HG03442 (cell line): Measurements from ENCODE around the gene TEDDM1.

ENCODE experiments used
- ATAC-seq: cut with Tn5 transposase; IDR thresholded peaks from one replicate; pipeline ENCODE4 v1.9.1; 2021; ENCODE audit warnings: mild to moderate bottlenecking, moderate library complexity; ENCODE audit not compliant: unreplicated experiment

Gene TEDDM1

DNA sequence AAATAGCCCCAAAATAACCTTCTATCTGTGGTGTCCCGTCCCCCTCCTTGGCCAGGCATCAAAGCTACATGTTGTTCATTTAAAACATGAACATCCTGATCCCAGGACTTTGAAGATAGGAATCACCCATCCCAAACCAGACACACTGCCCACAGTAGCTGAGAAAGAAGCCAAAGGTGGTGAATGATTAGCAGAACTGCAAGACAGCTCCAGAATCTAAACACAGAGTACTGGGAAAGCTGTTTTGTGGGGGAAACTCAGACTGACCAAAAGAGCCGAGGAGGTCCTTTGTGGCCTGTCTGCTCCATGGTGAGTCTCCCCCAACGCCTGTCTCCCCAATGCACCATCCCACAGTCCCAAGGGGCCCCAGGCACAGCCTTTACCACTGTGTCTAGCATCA lies 7.3 kb upstream of the TEDDM1 start:
- no peak for ATAC-seq

DNA sequence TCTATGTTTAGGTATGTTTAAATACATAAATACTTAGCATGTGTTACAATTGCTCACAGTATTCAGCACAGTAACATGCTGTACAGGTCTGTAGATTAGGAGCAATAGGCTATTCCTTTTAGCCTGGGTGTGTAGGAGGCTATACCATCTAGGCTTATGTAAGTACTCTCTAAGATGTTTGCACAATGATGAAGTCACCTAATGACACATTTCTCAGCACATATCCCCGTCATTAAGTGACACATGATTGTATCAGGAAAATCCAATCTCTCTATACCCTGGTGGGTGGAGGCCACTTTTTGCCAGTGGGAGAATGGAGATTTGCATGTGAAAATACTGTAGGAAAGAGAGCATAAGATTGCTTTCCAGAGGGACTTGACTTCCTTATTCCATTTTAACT lies 5.5 kb upstream of the TEDDM1 start:
- no peak for ATAC-seq

DNA sequence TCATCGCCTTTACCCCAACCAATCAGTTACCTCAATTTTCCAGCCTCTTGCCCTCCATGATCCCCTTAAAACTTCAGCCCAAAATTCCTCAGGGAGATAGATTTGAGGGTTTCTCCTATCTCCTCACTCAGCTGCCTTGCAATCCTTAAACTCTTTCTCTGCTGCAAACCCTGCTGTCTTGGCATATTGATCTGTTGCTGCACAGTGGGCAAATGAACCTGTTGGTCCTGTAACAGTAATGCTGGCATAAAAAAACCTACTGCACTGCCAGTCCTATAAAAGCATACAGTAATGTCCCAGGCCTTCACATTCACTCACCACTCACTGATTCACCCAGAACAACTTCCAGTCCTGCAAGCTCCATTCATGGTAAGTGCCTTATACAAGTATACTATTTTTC lies 5.1 kb upstream of the TEDDM1 start:
- ATAC-seq, result no peak

DNA sequence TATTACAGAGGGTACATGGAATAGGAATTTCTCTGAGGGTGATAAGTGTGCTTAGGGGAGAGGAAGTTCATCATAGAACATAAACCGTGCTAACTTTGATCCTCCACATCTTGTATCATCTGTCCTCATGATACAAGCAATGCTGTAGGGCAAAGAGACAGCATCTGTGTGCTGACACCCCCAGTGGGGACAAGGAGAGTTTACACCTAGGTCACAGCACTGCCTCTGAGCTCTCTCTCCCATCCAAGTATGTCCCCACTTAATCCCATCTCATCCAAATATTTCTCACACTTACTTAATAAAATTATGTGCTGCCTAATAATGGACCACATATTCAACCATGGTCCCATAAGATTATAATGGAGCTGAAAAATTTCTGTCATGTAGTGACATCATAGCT lies 4.3 kb upstream of the TEDDM1 start:
- ATAC-seq, result no peak

DNA sequence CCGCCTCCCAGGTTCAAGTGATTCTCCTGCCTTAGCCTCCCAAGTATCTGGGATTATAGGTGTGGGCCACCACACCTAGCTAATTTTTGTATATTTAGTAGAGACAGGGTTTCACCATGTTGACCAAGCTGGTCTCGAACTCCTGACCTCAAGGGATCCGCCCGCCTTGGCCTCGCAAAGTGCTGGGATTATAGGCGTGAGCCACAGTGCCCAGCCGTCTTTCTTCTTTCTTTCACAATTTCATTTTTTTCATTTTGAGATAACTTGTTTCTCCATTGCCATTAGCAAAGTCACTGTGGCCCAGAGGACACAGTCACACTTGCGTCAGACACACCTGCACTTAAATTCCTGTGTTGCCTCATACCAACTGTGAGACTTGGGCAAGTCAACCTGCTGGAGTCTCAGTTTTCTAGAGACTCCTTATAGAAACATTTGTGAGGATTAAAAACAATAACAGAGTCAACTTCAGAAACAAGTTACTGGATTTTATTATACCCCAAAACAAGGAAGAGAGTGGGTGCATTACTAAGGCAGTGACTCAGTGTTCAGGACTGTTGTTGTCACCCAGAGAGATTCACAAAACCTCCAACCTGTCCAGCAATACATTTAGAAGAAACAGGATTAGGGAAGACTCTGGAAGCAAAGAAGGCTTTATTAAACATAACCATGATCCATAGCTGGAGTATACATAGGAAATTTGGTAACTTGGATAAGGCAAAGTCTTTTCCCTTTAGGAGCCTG lies 2.6 kb downstream of the TEDDM1 start:
- no peak for ATAC-seq

DNA sequence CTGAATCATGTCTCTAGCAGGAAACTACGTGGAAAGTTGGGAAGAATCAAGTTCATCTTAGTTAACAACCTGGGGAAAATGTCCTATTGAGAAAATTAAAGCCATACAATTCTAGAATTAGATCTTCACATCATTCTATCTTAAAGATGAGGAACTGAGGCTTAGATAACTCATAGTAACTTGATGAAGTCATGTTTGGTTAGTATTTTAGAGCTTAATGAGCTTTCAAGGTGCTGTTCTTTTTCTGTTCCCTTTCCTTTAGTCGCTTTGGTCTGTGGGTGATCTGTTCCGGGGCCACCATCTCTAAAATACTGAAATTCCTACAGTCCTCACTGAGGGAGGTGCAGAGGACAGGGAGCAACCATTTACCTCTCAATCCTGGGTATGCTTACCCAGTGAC lies 4.6 kb downstream of the TEDDM1 start:
- ATAC-seq, result no peak

DNA sequence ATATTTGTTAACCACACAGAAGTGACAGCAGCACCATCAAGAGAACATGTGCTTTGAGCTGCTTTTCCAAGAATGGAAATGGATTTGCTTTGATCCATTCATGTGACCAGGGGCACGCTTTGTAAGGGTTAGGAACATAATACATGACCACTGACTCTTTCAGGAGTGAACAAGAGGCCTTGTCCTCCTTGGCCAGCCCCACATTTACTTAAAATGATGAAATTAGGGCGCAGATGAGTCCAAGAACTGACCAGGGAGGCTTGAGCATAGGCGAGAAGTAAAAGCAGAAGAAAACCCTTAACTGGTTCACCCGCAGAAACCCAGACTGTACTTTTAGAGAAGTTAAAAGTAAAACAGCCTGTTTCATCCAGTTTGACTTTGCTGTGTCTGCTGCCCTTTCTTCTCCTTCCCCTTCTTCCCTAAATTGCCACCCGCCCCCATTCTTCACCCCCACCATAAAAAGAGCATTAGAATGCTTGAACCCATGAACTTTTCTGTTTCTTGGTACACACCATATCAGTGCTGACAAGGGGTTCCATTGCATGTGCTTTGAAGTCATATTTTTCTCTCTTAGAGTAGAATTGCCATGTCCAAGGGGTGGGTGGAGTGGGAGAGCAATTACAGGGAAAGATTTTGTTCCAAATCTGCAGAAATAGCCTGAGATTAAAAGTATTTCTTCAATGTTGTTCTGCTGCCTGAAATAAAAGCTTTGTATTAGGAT lies 6.3 kb downstream of the TEDDM1 start:
- ATAC-seq, result no peak

DNA sequence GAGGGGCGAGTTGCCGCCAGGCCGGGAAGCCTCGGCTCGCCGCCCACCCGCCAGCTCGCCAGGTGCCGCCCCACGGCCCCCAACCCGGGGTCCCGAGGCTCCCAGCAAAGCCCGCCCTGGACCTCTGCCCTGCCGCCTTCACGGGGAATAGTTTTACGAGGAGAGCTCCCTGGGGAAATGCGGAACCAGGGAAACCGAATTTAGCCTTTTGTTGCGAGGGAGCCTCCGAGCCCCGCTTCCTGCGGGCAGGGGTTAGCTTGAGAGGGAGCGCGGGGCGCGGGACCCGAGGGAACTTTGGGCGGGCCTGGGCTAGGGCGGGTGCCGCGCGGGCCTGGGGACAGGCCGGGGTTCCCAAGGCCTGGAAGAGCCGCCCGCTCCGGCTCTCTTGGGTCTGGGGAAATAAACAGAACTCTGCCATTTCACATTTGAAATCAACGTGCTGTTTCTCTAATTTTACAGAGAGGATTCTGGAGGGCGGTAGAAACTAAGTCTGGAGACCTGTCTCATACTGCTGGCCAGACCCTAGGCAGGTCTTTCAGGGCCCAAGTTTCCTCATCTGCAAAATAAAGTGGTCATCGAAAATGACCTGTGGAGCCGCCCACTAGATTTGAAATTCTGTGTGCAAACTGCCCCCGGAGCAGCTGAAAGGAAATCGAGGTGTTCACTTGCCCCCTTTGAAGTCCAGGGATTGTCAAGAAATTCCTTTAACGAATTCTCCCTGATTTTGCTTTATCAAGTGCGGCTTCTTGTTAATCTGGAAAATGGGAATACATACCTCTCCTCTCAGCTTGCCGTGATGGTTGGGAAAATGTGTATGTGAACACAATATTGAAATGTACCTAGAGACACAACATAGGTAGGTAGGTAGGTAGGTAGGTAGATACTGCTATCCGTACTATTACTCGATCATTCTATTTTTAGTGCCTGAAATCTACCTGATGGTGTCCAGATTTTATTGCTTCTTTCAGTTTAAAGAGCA lies 8.1 kb downstream of the TEDDM1 start:
- ATAC-seq, result peak; percentile 13

DNA sequence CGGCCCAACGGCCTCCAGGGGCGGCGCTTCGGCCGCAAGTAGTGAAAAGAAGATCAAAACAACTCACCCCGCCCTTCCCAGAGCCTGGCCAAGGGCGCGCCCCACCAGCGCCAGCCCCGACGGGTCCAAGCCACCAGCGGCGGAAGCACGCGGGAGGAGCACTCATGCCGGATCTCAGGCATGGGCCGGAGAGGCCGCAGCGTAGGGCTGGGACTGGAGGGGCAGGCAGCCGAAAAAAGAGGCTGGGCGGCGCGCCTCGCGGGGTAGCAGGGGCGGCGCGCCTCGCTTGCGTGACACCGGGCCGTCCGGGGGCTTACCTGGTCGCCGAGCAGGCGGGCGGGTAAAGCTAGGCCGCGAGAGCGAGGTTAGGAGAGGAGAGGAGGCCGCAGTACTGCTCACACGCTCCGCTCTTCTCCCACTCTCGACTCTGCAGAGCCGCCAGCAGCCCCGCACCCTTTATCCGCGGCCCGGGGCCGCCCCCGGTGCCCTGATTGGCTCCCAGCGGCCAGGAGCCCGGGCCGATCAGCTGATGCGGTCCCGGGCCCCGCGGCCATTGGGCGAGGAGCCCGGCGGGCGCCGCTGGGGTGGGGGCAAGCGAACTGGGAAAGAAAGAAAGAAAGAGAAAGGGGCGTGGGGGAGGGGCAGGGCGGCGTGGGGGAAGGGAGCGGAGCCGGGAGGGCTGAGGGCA lies 9.0 kb downstream of the TEDDM1 start, which contains the start of gene GLUL:
TSS of gene GLUL (minus strand) at position 429 of the 688 bp plus-strand sequence. CDS start 3,053 bp downstream, outside the sequence.
- peak; percentile 70 for ATAC-seq

DNA sequence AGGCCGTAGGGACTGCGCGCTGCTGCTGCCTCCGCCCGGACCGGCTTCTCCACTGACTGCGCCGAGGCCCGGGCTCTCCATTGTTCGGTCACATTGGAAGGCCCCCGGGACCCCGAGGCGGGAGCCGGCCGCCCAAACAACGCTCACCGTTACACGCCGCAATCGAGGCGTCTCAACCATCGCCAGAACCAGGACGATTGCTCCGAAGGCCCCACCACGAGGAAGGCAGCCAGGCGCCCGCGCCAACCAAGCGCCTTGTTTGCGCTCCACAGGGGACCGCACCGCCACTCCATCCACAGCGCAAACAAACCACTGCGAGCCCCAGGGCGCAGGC lies 9.5 kb downstream of the TEDDM1 start:
- ATAC-seq, result no peak

DNA sequence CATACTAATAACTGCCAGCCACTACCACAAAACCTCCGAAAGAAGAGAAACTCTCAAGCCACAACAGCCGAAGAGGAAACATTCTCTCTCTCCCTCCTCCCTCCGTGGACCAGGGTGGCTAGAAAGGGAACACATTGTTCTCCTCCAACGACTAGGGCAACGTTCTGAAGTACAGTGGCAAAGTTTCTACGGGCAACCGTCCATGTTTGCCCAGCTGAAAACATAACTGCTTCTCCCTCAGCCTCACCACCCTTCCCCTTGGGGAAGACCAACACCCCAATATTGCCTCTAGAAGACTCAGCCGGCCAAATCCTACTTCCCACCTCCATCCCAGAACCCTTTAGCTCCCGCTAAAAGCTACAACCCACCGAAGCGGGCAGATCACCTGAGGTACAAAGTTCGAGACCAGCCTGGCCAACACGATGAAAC lies 10.8 kb downstream of the TEDDM1 start:
- no peak for ATAC-seq

DNA sequence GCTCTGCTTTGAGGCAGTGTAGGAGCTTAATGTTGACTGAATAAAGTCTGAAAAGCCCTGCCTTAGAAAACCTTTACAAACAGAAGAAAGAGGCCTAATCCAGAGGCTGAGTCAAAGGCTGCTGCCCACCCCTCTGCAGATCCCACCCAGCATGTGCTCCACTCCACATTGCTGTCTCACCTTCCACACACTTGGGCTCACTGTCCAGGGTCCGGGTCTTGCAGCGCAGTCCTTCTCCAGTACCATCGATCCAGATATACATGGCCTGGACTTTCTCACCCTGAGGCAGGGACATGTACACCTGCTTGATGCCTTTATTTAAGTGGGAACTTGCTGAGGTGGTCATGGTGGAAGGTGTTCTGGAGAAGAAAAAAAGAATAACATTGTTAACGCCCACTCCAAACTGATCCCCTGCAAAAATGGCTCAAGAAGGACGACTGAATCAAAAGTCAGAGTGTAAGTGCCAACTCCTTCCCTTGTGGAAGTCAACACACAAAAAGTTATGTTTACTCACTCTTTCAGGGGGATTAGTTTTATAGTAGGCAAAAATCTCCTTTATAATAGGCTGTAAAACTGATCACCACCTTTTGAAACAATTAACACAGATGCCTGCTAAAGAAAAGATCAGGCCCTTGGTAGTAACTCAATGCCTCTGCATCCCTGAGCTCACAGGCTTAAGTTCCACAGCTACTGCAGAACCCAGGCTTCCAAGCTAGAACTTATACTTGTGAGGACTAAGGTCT lies 11.9 kb downstream of the TEDDM1 start:
- ATAC-seq, result no peak

DNA sequence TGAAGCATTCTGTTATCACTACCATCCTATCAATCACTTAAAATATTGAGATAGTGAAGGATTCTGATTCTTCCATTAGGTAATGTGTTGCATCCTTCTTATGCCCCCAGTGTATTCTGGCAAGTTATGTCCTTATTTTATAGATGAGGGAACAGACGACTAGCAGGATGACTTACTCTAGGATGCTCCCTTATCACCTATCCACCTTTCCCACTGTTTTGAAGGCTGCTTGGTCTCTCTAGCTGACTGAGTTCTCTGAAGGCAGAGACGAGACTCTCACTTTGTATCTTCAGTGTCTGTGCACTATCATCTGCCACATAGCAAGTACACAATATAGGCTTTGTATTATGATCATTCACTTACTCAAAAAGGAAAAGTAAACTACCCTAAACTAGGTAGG lies 12.9 kb downstream of the TEDDM1 start:
- no peak for ATAC-seq

DNA sequence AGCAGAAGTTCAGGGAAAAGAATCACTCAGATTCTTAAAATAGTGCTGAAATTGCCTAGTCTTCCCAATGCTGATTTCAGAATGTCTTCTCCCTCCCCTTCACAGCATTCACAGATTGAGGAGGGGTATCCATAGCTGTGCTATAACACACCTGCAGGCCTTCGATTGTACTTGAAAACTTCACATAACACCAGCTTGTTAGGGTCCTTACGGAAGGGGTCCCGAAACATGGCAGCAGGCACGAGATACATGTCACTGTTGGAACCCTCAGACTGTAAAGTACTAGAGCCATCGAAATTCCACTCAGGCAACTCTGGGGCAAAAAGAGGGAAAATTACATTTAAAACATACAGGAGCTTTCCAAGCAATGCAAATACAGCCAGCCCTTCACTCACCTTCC lies 13.5 kb downstream of the TEDDM1 start:
- no peak for ATAC-seq

DNA sequence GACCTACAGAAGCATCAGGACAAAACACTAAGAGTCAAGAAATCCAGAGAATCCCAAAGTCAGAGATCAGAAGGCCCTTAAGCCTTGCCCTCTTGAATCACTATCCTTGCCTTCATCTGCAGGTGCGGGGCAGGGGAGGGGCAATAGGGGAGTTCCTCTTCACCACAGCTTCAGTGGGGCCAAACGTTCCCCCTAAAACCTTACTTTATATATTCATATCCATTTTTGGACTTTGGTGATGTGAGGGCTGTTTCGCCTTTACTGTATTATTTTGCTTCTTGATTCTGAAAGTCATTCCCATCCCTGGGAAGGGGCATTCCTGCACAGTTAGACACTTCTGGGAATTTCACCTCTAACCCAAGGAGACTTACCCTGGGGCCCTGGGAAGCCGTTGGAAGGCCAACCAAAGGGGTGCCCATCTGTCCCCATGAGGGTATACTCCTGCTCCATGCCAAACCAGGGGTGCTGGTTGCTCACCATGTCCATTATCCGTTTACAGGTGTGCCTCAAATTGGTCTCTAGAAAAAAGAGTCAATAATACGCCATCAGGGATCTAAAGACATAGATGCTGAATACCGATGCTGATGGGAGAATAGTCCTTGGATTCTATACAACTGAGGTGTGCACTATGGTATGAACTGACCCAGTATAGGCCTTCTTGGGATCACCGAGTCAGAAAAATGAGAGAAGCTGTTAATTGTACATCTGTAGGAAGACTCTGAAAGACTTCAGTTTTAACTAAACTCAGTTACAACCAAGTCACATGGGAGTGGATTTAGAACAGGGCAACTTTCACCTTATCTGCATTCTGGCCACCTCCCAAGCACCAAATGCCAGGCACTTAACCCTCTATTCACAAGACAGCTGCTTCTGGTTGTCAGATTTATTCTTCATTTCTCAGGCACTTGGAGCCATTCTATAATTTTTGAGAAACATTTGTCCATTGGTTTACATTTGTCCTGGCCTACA lies 14.3 kb downstream of the TEDDM1 start:
- ATAC-seq, result no peak

DNA sequence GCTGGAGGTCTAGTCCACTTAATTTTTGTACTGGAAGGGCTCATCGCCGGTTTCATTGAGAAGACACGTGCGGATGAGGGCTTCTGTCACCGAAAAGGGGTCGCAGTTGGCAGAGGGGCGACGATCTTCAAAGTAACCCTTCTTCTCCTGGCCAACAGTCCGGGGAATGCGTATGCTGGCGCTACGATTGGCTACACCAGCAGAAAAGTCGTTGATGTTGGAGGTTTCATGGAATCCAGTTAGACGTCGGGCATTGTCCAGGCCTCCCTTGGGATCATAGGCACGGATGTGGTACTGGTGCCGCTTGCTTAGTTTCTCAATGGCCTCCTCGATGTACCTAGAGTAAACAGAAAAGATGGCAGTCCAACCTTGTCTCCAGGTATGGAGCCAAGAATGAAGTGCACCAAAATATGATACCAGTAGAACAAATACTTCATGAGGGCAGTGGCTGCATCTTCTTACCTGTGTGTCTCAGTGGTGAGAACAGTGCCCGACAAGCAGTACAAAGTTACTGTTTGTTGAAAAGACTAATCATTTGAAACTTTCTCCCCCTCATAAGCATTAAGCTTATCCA lies 16.0 kb downstream of the TEDDM1 start:
- ATAC-seq, result no peak

DNA sequence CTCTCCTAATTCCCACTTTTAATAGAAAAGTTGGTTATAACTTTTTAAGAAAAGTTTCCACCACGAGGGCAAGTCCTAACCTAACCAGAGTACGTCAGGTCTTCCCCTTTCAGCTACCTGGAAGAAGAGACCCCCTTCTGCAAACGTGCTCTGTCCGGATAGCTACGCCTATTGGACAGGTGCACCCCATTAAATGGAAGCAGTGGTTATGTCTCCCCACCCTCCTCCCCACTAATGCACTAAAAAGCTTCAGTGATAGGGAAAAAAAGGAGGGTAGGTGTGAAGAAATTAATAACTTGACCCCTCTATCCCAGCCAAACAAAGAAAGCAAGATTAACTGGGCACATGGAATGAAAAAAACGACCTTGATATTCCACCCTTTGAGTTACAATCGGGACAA lies 16.5 kb downstream of the TEDDM1 start:
- no peak for ATAC-seq

DNA sequence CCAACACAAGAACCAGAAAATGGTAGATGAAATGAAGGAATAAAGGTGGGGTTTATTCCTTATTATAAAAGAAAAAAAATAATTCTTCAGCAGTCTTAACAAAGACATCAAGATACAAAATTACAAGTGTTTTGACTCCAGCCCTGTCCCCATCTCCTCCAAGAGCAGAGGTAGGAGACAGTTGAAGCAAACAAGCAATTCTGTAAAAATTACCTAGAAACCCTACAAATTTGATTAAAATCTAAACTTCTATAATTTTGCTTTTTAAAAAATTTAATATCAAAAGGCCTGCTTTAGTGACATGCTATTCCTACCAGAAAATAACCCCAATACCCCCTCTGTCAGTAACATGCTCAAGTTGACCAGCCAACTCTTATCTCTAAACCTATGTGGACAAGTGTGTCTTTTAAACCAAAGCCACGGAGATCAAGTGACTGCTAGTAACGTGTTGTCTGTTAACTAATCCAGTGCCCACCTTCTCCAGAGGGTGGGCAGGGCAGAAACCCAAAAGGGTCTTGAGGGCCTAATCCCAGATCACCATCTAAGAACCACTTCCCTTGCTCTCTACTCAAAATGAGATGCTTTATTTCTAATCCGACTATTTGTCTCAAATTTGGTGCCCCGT lies 17.3 kb downstream of the TEDDM1 start:
- ATAC-seq, result no peak
